ENCODE measurements around the gene STIL.
A peak's percentile ranks its signal among the peaks of the same experiment; 100 is the strongest.

STIL gene

GRCh38 chr1:47235806-47236205, 78.1 kb downstream of the STIL start:
- no peak for DNase-seq

- DNase-seq, result peak in 34 of 51 donors; percentile 10 to 61 (median 37)
Observed at GRCh38 chr1:47235241-47235681, 78.7 kb downstream of the STIL start.

DNA sequence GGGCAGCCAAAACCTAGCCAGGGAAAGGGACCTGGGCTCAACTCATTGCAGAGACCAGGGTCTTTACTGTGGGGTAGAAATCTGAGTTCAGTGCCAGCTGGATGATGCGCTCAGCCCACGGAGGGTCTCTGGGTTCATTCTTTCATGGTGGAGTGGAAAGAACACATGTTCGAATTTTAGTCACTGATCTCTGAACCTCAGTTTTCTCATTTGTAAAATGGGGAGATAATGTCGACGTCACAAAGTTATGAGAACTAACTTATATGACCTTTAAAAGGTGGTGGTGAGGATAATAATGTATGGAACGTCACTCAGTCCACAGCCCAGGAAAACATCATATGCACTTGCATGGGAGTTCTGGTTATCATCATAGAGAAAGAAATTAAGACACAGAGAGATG, 80.8 kb downstream of the STIL start:
- no peak for DNase-seq

DNA sequence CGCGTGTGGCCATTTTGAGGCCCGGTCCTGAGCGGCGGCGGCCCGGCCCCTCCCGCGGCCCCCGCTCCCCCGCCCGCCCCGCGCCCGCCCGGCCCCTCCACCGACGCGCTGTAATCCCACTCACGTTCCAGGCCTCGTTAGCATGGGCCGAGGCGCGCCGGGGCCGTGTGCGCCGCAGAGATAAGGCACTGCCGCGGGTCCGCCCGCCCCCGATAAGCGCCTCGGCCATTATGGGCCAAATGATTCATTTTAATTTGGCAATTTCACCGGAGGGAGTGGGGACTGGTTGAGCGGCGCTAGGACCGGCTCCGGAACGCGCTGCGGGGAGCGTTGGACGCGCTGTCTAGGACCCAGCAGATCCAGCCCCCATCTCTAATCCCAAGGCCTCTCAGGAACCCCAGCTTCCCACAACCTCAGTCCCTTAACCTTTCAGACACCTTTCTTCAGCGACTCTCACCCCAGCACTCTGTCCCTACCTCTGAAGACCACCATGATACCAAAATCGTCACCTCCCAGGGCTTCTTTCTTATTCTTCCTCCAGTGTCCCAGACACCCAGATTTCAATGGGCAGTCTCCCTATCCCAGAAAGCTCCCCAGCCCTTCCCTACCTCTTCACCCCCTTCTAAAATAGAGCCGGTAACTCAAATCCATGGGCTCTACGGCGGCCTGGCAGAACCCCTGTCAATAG, 81.6 kb downstream of the STIL start, which contains the start of gene TAL1:
Gene TAL1, minus strand, starts transcription at position 39 of the 688 bp plus-strand sequence. CDS start 6,337 bp downstream, outside the sequence.
- DNase-seq, result no peak

- DNase-seq, result peak in 11 of 51 donors; percentile 8 to 41 (median 19)
Observed at GRCh38 chr1:47231301-47232186, 82.4 kb downstream of the STIL start.

DNA sequence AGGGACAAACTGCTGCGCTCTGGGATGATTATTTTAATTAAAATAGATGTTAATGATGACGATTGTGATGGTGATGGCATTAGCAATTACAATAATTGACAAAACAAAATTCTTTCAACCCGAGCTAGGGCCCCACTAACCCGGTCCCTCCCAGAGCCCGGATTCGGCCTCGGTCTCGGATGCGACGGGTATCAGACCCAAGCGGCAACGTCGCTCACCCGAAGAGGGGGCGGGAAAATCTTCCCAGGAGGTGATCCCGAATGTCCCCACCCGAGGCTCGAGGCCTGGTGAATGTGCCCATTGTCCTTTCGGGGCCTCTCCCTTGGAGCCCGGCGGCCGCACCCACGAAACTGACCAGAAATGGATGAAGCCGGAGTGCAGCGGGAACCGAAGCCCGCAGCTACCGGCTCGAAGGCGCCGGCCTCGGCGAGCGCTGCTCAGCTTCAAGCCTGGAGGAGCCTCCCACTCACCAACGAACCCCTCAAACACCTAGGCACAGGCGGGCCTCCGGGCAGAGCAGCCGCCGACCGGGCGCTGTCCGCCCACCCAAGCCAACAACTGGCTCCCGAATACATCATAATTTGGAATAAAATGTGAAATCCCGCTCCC, 83.2 kb downstream of the STIL start:
- DNase-seq, result no peak

- DNase-seq, result no peak
Observed at GRCh38 chr1:47229886-47230691, 83.9 kb downstream of the STIL start.

GRCh38 chr1:47229031-47229885, 84.7 kb downstream of the STIL start:
- DNase-seq, result no peak

GRCh38 chr1:47228644-47229030, 85.3 kb downstream of the STIL start:
- DNase-seq, result no peak

GRCh38 chr1:47227341-47228232, 86.4 kb downstream of the STIL start:
- no peak for DNase-seq

GRCh38 chr1:47226839-47227215, 87.1 kb downstream of the STIL start:
- DNase-seq, result no peak

DNA sequence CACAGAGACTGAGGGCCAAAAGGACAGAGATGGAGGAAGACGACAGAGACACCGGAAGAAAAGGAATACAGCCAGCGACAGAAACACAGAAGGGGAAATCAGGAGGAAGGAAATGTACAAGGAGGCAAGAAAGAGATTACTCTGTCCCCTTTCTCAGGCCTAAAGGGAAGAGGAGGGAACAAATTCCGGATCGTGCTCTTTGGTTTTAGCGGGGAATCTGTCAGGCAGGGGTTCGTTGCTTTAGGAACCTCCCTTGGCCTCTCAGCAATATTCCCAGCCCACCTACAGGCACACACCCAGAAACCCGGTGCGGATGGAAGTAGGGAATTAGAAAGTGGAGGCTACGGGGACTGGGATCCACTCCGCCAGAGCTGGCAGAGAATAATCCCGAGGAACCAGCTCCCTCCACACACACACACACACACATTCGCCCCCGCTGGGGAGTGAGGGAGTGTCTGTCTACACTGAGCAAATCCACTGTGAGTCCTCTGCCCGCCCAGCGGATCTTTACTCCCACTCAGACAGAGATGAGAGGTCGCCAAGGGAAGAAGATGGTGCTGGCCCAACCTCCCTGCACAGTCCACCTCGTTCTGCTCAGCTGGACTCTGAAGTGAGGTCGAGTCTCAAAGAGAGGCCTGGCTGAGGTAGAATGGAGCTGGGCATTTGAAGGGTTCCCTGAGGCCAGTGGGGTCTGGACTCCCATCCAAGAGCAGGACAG, 87.7 kb downstream of the STIL start:
- no peak for DNase-seq

DNA sequence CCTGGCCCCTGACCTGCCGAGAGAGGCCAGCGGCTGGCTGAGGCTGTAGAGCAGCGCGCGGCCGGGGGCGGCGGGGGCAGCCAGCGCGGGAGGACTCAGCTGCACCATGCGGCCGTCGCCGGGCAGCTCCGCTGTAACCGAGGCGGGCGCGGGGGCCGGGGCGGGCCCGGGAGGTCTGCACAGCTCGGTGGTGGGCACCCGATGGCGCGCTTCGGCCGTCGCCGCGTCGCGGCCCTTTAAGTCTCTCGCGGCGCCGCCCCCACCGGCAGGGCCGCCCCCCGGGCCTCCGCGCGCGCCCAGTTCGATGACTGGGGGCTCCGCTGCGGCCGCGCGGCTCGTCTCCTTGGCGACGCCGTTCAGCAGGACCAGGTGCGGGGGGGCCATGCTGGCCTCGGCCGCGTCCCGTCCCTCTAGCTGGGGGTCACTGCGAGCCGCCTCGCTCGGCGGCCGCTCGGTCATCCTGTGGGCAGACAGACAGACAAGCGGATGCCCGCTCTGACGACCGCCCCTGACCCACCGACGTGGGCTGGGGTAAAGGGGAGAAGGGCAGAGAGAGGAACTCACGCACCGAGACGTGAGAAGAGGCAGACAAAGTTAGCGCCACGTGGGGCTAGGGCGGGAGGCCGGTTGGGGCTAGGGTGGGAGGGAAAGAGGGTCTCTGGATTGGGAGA, 88.4 kb downstream of the STIL start:
- peak in 1 of 51 donors; percentile 19 for DNase-seq

- no peak for DNase-seq
Observed at GRCh38 chr1:47224676-47225399, 89.1 kb downstream of the STIL start.

DNA sequence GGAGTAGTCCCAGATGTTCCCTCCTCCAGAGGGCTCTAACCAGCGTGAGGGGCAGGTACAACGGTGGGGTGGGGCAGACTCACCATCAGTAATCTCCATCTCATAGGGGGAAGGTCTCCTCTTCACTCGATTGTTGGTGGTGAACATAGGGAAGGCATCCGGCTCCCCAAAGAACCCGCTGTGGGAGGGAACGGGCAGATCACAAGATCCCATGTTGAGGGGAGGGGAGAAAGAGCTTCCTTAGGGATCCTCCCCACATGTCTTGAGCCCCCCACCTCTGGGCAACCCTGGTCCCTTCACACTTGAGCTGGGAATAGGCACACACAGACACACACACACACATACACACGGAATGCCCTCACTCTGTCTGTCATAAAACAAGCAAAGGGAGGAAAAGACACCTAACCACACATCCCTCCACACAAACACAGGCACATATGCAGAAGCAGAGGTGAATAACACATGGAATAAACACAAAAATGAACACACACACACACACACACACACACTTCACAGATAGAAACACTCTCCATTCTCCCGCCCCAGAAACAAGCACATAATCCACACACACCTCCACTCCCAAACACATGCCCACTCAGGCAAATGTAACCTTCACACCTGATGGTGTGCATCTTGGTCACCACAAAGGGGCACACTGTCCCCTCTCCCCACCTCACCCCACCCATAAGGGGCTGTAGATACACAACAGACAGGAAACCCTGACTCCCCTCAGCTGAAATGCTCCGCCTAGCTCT, 89.8 kb downstream of the STIL start:
- DNase-seq, result no peak

DNA sequence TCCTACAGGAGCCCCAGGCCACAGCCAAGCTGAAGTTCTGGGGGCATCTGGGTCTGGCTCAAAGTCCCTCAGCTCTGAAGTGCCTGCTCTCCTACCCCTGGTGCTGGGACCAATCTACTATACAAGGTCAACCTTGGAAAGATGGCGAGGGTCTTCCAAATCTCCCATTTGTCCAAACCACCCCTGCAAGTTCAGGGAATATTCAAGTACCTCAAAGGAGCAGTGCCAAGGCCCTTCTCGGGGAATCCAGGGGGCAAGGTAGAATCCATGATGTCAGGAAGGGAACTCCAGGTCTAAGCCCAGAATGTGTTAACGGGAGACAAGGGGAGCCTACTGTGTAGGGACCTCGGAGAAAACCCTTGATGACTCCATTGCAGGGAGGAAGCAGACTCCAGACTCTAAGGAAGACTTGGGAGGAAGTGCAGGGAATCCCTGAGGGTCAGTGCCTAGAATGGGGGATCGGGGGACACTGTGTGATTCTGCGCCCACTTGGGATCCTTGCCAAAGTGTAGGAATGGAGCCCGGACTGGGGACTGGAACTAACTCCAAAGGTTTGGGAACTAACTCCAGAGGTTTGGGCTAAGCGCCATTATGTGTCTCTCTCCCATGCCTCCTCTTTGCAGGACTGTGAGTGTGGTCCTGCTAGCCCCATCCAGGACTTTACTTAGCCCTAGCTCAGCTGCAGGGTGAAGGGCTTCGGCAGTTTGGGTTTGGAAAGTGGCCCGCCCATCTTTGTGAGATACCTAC, 90.6 kb downstream of the STIL start:
- DNase-seq, result no peak

Measured in hypothalamus (tissue), 51 donors.